22Rv1 (cell line): ENCODE data around the gene VPS9D1.

Source experiments
- H3K27ac ChIP-seq: fragments of 450-650 bp; 2 replicates; pipeline ENCODE4 v1.5.1; 2017
- CTCF ChIP-seq: fragments of 450-650 bp; IDR thresholded peaks from 2 replicates; pipeline ENCODE4 v1.5.1; 2017; ENCODE audit warnings: mild to moderate bottlenecking
- ZFX ChIP-seq: fragments of 450-650 bp; IDR thresholded peaks from 2 replicates; pipeline ENCODE4 v1.6.1; 2017; ENCODE audit warnings: antibody characterized with exemption, borderline replicate concordance

VPS9D1 gene

GRCh38 chr16:89732142-89732917, 11.6 kb upstream of the VPS9D1 start:
- TF ChIP-seq CTCF (no peak), ZFX (no peak)

GRCh38 chr16:89730610-89731234, 10.0 kb upstream of the VPS9D1 start:
- no peak for TF ChIP-seq CTCF
- TF ChIP-seq ZFX, result no peak
- H3K27ac ChIP-seq, result peak overlapping the region; percentile 27; the same call in 1 of the 2 replicates

More at GRCh38 chr16:89732142-89732917, 11.6 kb upstream of the VPS9D1 start:
- H3K27ac ChIP-seq, result peak overlapping the region; percentile 27; the same call in 1 of the 2 replicates

GRCh38 chr16:89729863-89730593, 9.3 kb upstream of the VPS9D1 start:
- 0 out of 2 replicates have a peak overlapping the region, but pooled peaks have one; percentile 27 for H3K27ac ChIP-seq
- TF ChIP-seq CTCF (no peak), ZFX (no peak)

GRCh38 chr16:89729293-89729692, 8.6 kb upstream of the VPS9D1 start:
- no peak overlapping the region for H3K27ac ChIP-seq
- TF ChIP-seq ZFX (no peak), CTCF (no peak)

- no peak overlapping the region; the same call in 1 of the 2 replicates for H3K27ac ChIP-seq
- TF ChIP-seq CTCF, result no peak
- TF ChIP-seq ZFX, result no peak
Measured at GRCh38 chr16:89727406-89728120, 6.9 kb upstream of the VPS9D1 start.

- TF ChIP-seq CTCF (no peak), ZFX (no peak)
- H3K27ac ChIP-seq, result peak overlapping the region; percentile 97
Measured at GRCh38 chr16:89723279-89724250, 2.9 kb upstream of the VPS9D1 start.
